AG04449 (cell line): ENCODE measurements around the gene SLC9C1.

ENCODE experiments used
- CTCF ChIA-PET: fragments of 350-600 bp; formaldehyde crosslinking; extraction: SDS; loops from one replicate; lab custom pipeline; 2021; ENCODE audit warnings: antibody characterized with exemption; lab: Yijun Ruan, JAX
- POLR2A ChIA-PET: fragments of 400-600, 350-600 bp; formaldehyde crosslinking; extraction: SDS; loops from one replicate; lab custom pipeline; 2020; ENCODE audit warnings: antibody characterized with exemption, inconsistent platforms; lab: Yijun Ruan, JAX
- DNase-seq: peaks from one replicate; pipeline ENCODE4 v3.0.0-alpha.2; 2010; ENCODE audit warnings: low read depth, low spot score
- H3K4me3 ChIP-seq: 2 replicates; pipeline ENCODE4 v1.5.1; 2011; ENCODE audit warnings: low read depth, mild to moderate bottlenecking, control low read depth, low read length
- TF ChIP-seq, protein P1 (sequence below): IDR thresholded peaks from one replicate; pipeline ENCODE4 v1.5.1; 2011; ENCODE audit warnings: mild to moderate bottlenecking, moderate library complexity, low read length, control low read depth, inconsistent platforms; ENCODE audit not compliant: insufficient read depth; ENCODE audit errors: missing control alignments

Gene SLC9C1

DNA sequence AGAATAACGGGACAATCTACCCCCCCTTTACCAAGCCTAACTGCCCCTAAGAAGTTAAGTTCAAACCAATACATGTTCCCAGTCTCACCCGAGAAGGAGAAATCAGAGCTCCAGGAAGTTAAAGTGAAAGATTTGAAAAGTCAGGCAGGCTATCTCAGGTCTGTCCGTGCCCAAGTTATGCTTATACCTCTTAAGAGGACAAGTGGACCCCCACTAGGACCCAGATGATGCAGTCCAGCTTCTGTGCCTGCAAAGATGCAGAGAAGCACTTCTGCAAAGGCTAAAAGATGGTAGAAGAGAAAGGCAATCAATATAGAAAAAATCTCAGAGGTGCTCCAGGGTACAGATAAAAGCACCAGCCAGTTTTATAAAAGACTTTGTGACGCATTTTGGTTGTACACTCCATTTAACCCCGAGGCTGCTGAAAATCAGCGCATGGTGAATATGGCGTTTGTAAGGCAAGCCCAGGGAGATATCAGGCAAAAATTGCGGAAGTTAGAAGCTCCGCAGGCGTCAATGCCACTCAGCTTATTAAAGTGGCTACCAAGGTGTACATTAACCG lies 9.8 kb upstream of the SLC9C1 start:
- CTCF ChIA-PET = interaction anchor here (0.9 to 3.6 kb wide), 11 partner anchors 10 to 215 kb away, joined by 3 to 51 read pairs (median 5); partner anchors contain the start of gene SLC9C1

DNA sequence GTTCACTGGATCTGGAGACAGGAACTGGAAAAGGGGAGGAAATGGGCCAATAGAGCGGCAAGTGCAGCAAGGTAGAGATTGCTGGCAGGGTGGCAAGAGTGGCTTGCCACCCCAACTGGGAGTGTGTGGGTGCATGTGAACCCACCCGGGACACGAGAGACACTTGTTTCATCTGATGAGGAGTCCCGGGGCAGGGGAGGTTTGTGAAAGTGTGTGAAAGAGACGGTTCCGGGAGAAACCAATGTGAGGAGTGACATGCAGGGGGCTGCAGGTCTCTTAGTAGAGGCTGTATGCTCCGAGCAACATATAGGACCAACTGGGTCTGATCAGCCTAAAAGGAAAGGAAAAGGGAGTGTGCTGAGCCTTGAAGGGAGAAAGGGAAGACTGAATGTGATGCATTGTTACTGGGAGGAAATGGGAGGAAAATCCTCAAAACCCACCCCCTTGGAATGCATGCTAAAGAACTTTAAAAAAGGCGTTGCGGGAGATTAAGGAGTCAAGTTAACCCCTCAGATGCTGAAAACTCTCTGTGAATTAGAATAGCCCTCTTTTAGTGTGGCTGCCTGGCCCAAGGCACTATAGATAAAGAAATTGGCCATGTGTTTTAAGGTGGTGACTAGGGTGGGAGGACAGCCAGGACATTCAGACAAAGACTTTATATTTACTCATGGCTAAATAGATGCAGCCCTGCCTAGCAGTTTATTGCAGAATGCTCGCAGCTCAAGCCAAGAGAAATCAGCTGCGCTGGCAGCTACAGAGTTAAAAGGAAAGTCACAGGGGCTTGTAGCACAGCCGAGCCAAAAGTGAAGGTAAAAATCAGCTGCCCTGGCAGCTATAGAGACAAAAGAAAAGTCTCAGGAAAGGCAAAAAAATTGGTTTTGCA lies 9.1 kb upstream of the SLC9C1 start:
- POLR2A ChIA-PET = no interaction called here
- CTCF ChIA-PET = interaction anchor here (1.1 to 3.6 kb wide), 8 partner anchors 10 to 228 kb away, joined by 3 to 51 read pairs (median 9); partner anchors contain the start of gene SLC9C1
- TF ChIP-seq, protein P1, sequence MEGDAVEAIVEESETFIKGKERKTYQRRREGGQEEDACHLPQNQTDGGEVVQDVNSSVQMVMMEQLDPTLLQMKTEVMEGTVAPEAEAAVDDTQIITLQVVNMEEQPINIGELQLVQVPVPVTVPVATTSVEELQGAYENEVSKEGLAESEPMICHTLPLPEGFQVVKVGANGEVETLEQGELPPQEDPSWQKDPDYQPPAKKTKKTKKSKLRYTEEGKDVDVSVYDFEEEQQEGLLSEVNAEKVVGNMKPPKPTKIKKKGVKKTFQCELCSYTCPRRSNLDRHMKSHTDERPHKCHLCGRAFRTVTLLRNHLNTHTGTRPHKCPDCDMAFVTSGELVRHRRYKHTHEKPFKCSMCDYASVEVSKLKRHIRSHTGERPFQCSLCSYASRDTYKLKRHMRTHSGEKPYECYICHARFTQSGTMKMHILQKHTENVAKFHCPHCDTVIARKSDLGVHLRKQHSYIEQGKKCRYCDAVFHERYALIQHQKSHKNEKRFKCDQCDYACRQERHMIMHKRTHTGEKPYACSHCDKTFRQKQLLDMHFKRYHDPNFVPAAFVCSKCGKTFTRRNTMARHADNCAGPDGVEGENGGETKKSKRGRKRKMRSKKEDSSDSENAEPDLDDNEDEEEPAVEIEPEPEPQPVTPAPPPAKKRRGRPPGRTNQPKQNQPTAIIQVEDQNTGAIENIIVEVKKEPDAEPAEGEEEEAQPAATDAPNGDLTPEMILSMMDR = no peak
- DNase-seq = no peak
- H3K4me3 ChIP-seq = peak overlapping the region; percentile 54

More for the DNA sequence above, 9.8 kb upstream of the SLC9C1 start:
- POLR2A ChIA-PET = interaction anchor here (0.7 kb wide), 1 partner anchor 175 kb away, joined by 3 read pairs; no protein-coding TSS in a partner anchor
- H3K4me3 ChIP-seq = peak overlapping the region; percentile 54
- no peak for DNase-seq
- TF ChIP-seq, protein P1 = no peak

DNA sequence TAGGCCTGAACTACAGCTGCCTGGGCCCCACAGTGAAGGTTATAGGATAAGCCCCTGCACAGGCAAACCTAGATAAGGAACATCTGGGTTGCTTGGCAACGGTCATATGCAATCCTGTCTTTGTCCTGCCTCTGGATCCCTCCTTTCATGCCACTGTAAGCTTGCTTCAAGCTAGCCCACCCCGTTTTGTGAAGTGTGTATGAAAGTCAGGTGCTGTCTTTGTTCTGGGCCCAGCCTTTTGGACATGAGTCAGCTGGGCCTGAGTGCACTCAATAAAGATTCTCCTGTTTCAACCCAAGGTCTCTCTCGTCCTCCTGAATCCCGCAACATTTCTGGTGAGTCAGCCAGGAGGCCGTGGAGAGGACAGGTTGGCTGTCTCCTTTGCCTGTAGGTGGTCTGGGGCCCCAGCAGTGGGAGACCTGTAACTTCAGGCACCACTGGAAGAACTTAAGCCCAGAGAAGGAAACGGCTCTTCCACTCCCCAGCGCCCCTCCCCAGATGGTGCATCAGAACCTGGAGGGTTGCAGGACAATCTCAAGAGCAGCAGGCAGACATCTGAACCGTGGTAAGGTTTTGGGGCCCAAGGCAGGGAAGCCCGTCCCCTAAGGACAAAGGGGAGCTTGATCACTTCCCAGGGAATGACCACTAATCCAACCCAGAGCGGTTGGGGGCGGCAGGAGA lies 8.3 kb upstream of the SLC9C1 start:
- POLR2A ChIA-PET = no interaction called here
- peak overlapping the region; percentile 54 for H3K4me3 ChIP-seq
- no peak for DNase-seq
- CTCF ChIA-PET = interaction anchor here (1.0 to 3.6 kb wide), 5 partner anchors 9 to 229 kb away, joined by 3 to 51 read pairs (median 12); partner anchors contain the start of gene SLC9C1
- TF ChIP-seq, protein P1 = no peak

DNA sequence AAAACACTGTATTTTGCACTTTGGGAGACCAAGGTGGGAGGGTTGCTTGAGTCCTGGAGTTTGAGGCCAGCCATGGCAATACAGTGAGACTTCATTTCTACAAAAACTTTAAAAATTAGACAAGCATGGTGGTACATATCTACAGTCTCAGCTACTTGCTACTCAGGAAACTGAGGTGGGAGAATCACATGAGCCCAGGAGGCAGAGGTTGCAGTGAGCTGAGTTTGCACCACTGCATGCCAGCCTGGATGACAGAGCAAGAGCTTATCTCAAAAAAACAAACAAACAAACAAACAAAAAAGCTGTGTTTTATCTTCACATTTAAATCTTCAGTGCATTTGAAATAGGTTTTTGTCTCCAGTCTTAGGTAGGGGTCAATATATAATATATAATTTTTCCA lies 4.8 kb upstream of the SLC9C1 start:
- H3K4me3 ChIP-seq = no peak overlapping the region
- POLR2A ChIA-PET = no interaction called here
- TF ChIP-seq, protein P1 = no peak
- DNase-seq = no peak
- CTCF ChIA-PET = interaction anchor here (0.8 to 1.1 kb wide), 2 partner anchors 28 to 221 kb away, joined by 3 read pairs; no protein-coding TSS in a partner anchor

DNA sequence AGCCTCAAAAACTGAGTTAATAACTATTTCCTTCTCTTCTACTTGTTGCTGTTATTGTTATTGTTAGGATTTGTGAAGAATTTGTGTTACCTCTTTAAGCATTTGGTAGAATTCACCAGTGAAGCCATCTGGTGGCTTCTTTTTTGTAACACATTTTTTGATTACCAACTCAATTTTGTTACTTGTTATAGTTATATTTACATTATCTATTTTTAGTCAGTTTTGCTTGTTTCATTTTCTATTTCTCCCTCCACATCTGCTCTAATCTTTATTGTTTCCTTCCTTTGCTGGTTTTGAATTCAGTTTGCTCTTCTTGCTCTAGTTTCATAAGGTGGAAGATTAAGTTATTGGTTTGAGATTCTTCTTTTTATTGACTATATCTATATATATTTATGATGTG lies 3.7 kb upstream of the SLC9C1 start:
- DNase-seq = no peak
- no peak overlapping the region for H3K4me3 ChIP-seq
- CTCF ChIA-PET = interaction anchor here (0.6 to 7.2 kb wide), 3 partner anchors 8 to 221 kb away, joined by 3 to 122 read pairs (median 3); no protein-coding TSS in a partner anchor
- POLR2A ChIA-PET = no interaction called here
- TF ChIP-seq, protein P1 = no peak
